ENCODE measurements around the gene FSTL4.

The FSTL4 gene

GRCh38 chr5:133319905-133320520 lies 292.3 kb downstream of the FSTL4 start:
- DNase-seq (ENCODE audit: low spot score), result no peak

- no peak for DNase-seq (ENCODE audit: low spot score)
These were observed 293.1 kb downstream of the FSTL4 start for GRCh38 chr5:133319244-133319643.

GRCh38 chr5:133317558-133317957 lies 294.8 kb downstream of the FSTL4 start:
- no peak for DNase-seq (ENCODE audit: low spot score)

GRCh38 chr5:133316346-133317343 lies 295.7 kb downstream of the FSTL4 start:
- no peak for DNase-seq (ENCODE audit: low spot score)

GRCh38 chr5:133314086-133314485 lies 298.3 kb downstream of the FSTL4 start:
- DNase-seq (ENCODE audit: low spot score), result no peak

- no peak for DNase-seq (ENCODE audit: low spot score)
These were observed 301.2 kb downstream of the FSTL4 start for GRCh38 chr5:133311176-133311575.

- no peak for DNase-seq (ENCODE audit: low spot score)
These were observed 302.2 kb downstream of the FSTL4 start for GRCh38 chr5:133309984-133310621.

GRCh38 chr5:133309166-133309795 lies 303.1 kb downstream of the FSTL4 start:
- no peak for DNase-seq (ENCODE audit: low spot score)

GRCh38 chr5:133307275-133307674 lies 305.1 kb downstream of the FSTL4 start:
- no peak for DNase-seq (ENCODE audit: low spot score)

- no peak for DNase-seq (ENCODE audit: low spot score)
These were observed 307.6 kb downstream of the FSTL4 start for GRCh38 chr5:133304707-133305216.

- DNase-seq (ENCODE audit: low spot score), result no peak
These were observed 308.2 kb downstream of the FSTL4 start for GRCh38 chr5:133304178-133304577.

- DNase-seq (ENCODE audit: low spot score), result no peak
These were observed 309.0 kb downstream of the FSTL4 start for GRCh38 chr5:133303298-133303697.

- no peak for DNase-seq (ENCODE audit: low spot score)
These were observed 312.6 kb downstream of the FSTL4 start for GRCh38 chr5:133299728-133300127.

GRCh38 chr5:133299021-133299420 lies 313.3 kb downstream of the FSTL4 start:
- DNase-seq (ENCODE audit: low spot score), result no peak

GRCh38 chr5:133298447-133298846 lies 313.9 kb downstream of the FSTL4 start:
- no peak for DNase-seq (ENCODE audit: low spot score)

GRCh38 chr5:133297293-133297692 lies 315.0 kb downstream of the FSTL4 start:
- no peak for DNase-seq (ENCODE audit: low spot score)

- no peak for DNase-seq (ENCODE audit: low spot score)
These were observed 315.7 kb downstream of the FSTL4 start for GRCh38 chr5:133296624-133297023.

- DNase-seq (ENCODE audit: low spot score), result no peak
These were observed 316.8 kb downstream of the FSTL4 start for GRCh38 chr5:133295520-133295919.

GRCh38 chr5:133294380-133294779 lies 318.0 kb downstream of the FSTL4 start:
- DNase-seq (ENCODE audit: low spot score), result no peak

GRCh38 chr5:133293960-133294359 lies 318.4 kb downstream of the FSTL4 start:
- DNase-seq (ENCODE audit: low spot score), result no peak

GRCh38 chr5:133292300-133292699 lies 320.0 kb downstream of the FSTL4 start:
- no peak for DNase-seq (ENCODE audit: low spot score)

- no peak for DNase-seq (ENCODE audit: low spot score)
These were observed 320.8 kb downstream of the FSTL4 start for GRCh38 chr5:133291524-133291923.

All from CD4-positive, alpha-beta T cell treated with Interleukin-6 at 100 ng/mL for 8 hours (primary cell).